Trophoblast cell (in vitro differentiated cells and primary cell): Measurements from ENCODE around the gene SNX24.

Source experiments
- DNase-seq, 2 donors: peaks; one replicate each; pipeline ENCODE4 v3.0.0-alpha.2; 2016
- H2AFZ ChIP-seq: 2 replicates; pipeline ENCODE4 v1.6.1; 2013; ENCODE audit warnings: low read length, moderate library complexity, mild to moderate bottlenecking; ENCODE audit not compliant: insufficient read depth, poor library complexity
- H2AK5ac ChIP-seq: 2 replicates; pipeline ENCODE4 v1.6.1; 2013; ENCODE audit warnings: mild to moderate bottlenecking, low read length
- H2BK120ac ChIP-seq: 2 replicates; pipeline ENCODE4 v1.6.1; 2013; ENCODE audit warnings: low read length, mild to moderate bottlenecking, moderate library complexity; ENCODE audit not compliant: insufficient read depth, poor library complexity
- H2BK12ac ChIP-seq: 2 replicates; pipeline ENCODE4 v1.6.1; 2013; ENCODE audit warnings: mild to moderate bottlenecking, low read length, moderate library complexity
- H2BK5ac ChIP-seq: 2 replicates; pipeline ENCODE4 v1.6.1; 2013; ENCODE audit warnings: low read length, low read depth, moderate library complexity, mild to moderate bottlenecking; ENCODE audit not compliant: poor library complexity
- H3K14ac ChIP-seq: 2 replicates; pipeline ENCODE4 v1.6.1; 2013; ENCODE audit warnings: mild to moderate bottlenecking, low read length
- H3K18ac ChIP-seq: 2 replicates; pipeline ENCODE4 v1.6.1; 2013; ENCODE audit warnings: mild to moderate bottlenecking, low read length
- H3K23ac ChIP-seq: 2 replicates; pipeline ENCODE4 v1.6.1; 2013; ENCODE audit warnings: low read length
- H3K27ac ChIP-seq: 2 replicates; pipeline ENCODE4 v1.5.1; 2013; ENCODE audit warnings: low read depth, mild to moderate bottlenecking, inconsistent platforms, low read length, moderate library complexity
- H3K27me3 ChIP-seq: 2 replicates; pipeline ENCODE4 v1.6.1; 2013; ENCODE audit warnings: inconsistent platforms, mild to moderate bottlenecking, low read length, moderate library complexity; ENCODE audit not compliant: insufficient read depth
- H3K36me3 ChIP-seq, 2 experiments: 1 replicate in 1 of 2; 2 replicates in 1 of 2; pipeline ENCODE4 v1.6.1; 2013; ENCODE audit warnings: low read length in 2 of 2, mild to moderate bottlenecking in 2 of 2, moderate library complexity in 1 of 2; ENCODE audit not compliant: insufficient read depth in 2 of 2, control insufficient read depth in 1 of 2
- H3K4ac ChIP-seq: 2 replicates; pipeline ENCODE4 v1.6.1; 2013; ENCODE audit warnings: low read depth, mild to moderate bottlenecking, low read length, moderate library complexity
- H3K4me1 ChIP-seq, 2 experiments: 1 replicate in 1 of 2; 2 replicates in 1 of 2; pipeline ENCODE4 v1.6.1; 2013; ENCODE audit warnings: low read length in 2 of 2, mild to moderate bottlenecking in 2 of 2, moderate library complexity in 1 of 2; ENCODE audit not compliant: insufficient read depth in 2 of 2, control insufficient read depth in 1 of 2
- H3K4me2 ChIP-seq: 2 replicates; pipeline ENCODE4 v1.6.1; 2013; ENCODE audit warnings: inconsistent platforms, mild to moderate bottlenecking, low read length, moderate library complexity
- H3K4me3 ChIP-seq: 2 replicates; pipeline ENCODE4 v1.5.1; 2013; ENCODE audit warnings: mild to moderate bottlenecking, low read depth, low read length, inconsistent platforms
- H3K79me1 ChIP-seq: one replicate; pipeline ENCODE4 v1.6.1; 2013; ENCODE audit warnings: low read length
- H3K79me2 ChIP-seq: 2 replicates; pipeline ENCODE4 v1.6.1; 2013; ENCODE audit warnings: low read length, mild to moderate bottlenecking; ENCODE audit not compliant: control insufficient read depth, insufficient read depth, poor library complexity
- H3K9ac ChIP-seq: 2 replicates; pipeline ENCODE4 v1.6.1; 2013; ENCODE audit warnings: mild to moderate bottlenecking, low read length
- H3K9me3 ChIP-seq: 2 replicates; pipeline ENCODE4 v1.6.1; 2013; ENCODE audit warnings: low read depth, mild to moderate bottlenecking, control low read depth, inconsistent platforms, low read length; ENCODE audit not compliant: insufficient read depth
- H4K12ac ChIP-seq: 2 replicates; pipeline ENCODE4 v1.6.1; 2013; ENCODE audit warnings: low read depth, mild to moderate bottlenecking, low read length, moderate library complexity
- H4K8ac ChIP-seq: 2 replicates; pipeline ENCODE4 v1.6.1; 2013; ENCODE audit warnings: low read depth, mild to moderate bottlenecking, low read length, moderate library complexity
- H4K91ac ChIP-seq: one replicate; pipeline ENCODE4 v1.6.1; 2013; ENCODE audit warnings: low read depth, mild to moderate bottlenecking, low read length, moderate library complexity
- WGBS: extraction: QIAGEN DNeasy Blood & Tissue Kit; methylation state at CpG from one replicate; pipeline ENCODE4 v1.1.7; 2013; ENCODE audit warnings: missing lambda C conversion rate; ENCODE audit not compliant: insufficient read length, insufficient coverage; ENCODE audit errors: extremely low coverage; 5-methylcytosine and 5-hydroxymethylcytosine counted together

Gene SNX24

DNA sequence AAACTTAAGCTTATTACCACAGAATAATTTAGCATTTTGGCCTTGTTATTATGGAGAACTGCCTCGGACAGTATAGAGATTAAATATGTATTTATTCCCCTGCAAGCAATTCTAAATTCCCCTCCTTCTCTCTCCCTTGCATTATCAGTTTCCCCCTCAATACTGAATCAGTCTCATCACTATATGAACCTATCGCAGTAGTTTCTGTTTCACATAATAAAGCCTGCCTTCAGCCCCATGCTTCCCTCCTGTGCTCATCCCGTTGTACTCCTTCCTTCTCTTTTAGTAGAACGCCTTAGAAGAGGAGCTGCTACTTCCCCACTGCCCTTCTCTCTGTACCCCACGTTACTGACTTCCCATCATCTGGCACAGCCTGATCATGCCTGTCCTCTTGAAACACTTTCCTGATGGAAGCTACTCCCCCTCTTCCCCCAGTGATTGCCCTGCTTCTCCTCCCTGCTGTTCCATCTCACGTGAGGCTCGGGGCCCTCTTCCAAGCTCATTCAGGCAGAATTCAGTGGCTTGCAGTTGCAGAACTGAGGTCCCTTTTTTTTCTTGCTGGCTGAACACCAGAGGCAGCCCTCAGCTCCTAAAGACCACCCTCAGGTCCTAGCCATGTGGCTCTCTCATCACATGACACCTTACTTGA is 97.8 kb downstream of the SNX24 start:
- no peaks in the 10 kb centered on the region for H3K27me3 ChIP-seq
- H2BK120ac ChIP-seq: no peak overlapping the region
- H3K36me3 ChIP-seq: peaks cover 0 to 4% of the 10 kb centered on the region in 2 experiments
- no peak overlapping the region for H2BK12ac ChIP-seq
- no CpG with 5 or more reads among the region's 7 CpGs for WGBS
- peak overlapping the region; percentile 33 for H3K18ac ChIP-seq
- H2AK5ac ChIP-seq: no peak overlapping the region
- no peak overlapping the region for H4K91ac ChIP-seq
- no peak overlapping the region for H2AFZ ChIP-seq
- no peaks in the 10 kb centered on the region for H3K9me3 ChIP-seq
- DNase-seq: no peak
- no peak overlapping the region for H3K4me3 ChIP-seq
- no peak overlapping the region for H3K27ac ChIP-seq
- H3K4ac ChIP-seq: no peak overlapping the region
- no peak overlapping the region for H3K9ac ChIP-seq
- H4K12ac ChIP-seq: no peak overlapping the region
- H3K79me2 ChIP-seq: no peaks in the 10 kb centered on the region
- no peak overlapping the region for H4K8ac ChIP-seq
- H3K4me2 ChIP-seq: no peak overlapping the region
- no peak overlapping the region for H3K14ac ChIP-seq
- no peaks in the 10 kb centered on the region for H3K4me1 ChIP-seq
- H3K79me1 ChIP-seq: no peaks in the 10 kb centered on the region
- no peak overlapping the region for H3K23ac ChIP-seq
- no peak overlapping the region for H2BK5ac ChIP-seq

DNA sequence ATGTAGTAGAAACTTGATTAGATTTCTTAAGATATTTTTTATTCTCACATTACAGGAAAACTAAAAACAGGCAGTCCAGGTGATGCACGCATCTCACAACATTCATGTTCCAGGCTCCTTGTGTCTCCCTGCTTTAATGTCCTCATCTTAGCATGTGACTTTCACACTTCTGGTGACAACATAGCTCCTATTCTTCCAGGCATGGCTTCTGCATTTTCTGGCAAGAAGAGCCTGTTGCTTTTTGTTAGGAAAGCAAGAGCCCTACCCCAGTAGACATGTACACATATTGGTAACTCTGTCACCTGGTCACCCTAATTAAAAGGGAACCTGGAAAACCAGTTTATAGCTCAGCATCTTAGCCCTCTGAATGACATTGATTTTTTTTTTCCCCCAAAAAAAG is 98.6 kb downstream of the SNX24 start:
- Histone ChIP-seq H2AFZ (no peak overlapping the region), H3K4me2 (no peak overlapping the region), H3K4me1 (no peaks in the 10 kb centered on the region), H3K36me3 (peaks cover 0 to 7% of the 10 kb centered on the region in 2 experiments), H3K18ac (no peak overlapping the region), H3K27ac (no peak overlapping the region), H3K14ac (no peak overlapping the region), H4K8ac (no peak overlapping the region), H2AK5ac (no peak overlapping the region), H3K9ac (no peak overlapping the region), H4K12ac (no peak overlapping the region), H3K79me1 (no peaks in the 10 kb centered on the region), H3K27me3 (no peaks in the 10 kb centered on the region), H3K4me3 (no peak overlapping the region), H4K91ac (no peak overlapping the region), H3K79me2 (no peaks in the 10 kb centered on the region), H2BK120ac (no peak overlapping the region), H2BK12ac (no peak overlapping the region), H3K9me3 (no peaks in the 10 kb centered on the region), H3K23ac (no peak overlapping the region), H3K4ac (no peak overlapping the region), H2BK5ac (no peak overlapping the region)
- WGBS: no CpG with 5 or more reads among the region's 1 CpG
- no peak for DNase-seq

DNA sequence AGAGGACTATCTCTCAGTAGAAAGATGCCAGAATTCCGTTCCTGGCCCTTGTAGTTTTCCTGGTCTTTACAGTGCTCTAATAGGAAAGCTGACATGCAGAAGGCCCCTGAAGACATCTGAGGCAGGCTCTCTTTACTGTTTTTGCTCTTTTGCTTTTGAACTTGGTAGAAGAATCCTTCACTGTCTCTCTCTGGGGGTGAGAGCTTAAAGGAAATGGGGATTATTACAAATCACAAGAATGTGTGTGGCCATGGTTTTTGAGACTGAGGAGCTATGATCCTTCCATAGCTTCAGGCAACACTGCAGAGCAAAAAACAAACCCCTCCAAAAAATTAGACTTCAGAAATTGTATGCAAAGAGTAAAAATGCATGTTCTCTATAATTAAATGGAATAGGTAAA is 102.0 kb downstream of the SNX24 start:
- no CpG with 5 or more reads among the region's 1 CpG for WGBS
- no peak for DNase-seq
- H4K12ac ChIP-seq: no peak overlapping the region
- H3K23ac ChIP-seq: no peak overlapping the region
- no peak overlapping the region for H2BK12ac ChIP-seq
- H3K4ac ChIP-seq: no peak overlapping the region
- H3K27ac ChIP-seq: no peak overlapping the region
- no peak overlapping the region for H3K4me3 ChIP-seq
- H2BK5ac ChIP-seq: no peak overlapping the region
- no peak overlapping the region for H2AK5ac ChIP-seq
- no peaks in the 10 kb centered on the region for H3K4me1 ChIP-seq
- H2AFZ ChIP-seq: no peak overlapping the region
- H4K91ac ChIP-seq: no peak overlapping the region
- no peak overlapping the region for H4K8ac ChIP-seq
- no peaks in the 10 kb centered on the region for H3K79me1 ChIP-seq
- no peak overlapping the region for H3K9ac ChIP-seq
- no peak overlapping the region for H3K14ac ChIP-seq
- no peak overlapping the region for H3K18ac ChIP-seq
- H3K4me2 ChIP-seq: no peak overlapping the region
- H3K27me3 ChIP-seq: no peaks in the 10 kb centered on the region
- H3K36me3 ChIP-seq: peaks cover 0 to 9% of the 10 kb centered on the region in 2 experiments
- H2BK120ac ChIP-seq: no peak overlapping the region
- no peaks in the 10 kb centered on the region for H3K79me2 ChIP-seq
- no peaks in the 10 kb centered on the region for H3K9me3 ChIP-seq

DNA sequence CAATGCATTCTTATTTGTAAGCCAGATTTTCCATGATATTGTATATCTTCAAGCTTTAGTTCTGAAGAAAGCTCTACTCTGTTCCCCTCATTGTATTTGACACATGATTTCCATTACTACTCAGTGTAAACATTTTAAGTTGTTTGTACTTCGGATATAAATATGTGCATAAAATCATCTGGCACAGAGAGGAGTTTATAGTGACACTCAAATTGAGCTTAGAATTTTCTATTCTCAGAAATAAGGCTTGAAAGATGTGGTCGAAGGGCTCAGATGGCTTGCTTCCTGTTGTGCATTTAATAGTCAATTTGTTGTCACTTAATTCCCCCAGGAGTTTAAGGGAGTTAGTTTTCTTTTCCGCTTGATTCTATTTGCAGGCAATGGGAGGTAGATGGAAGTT is 102.4 kb downstream of the SNX24 start:
- Histone ChIP-seq H3K9ac (no peak overlapping the region), H3K27ac (no peak overlapping the region), H3K27me3 (no peaks in the 10 kb centered on the region), H4K12ac (no peak overlapping the region), H3K4me2 (no peak overlapping the region), H3K4ac (no peak overlapping the region), H3K36me3 (peaks cover 0 to 9% of the 10 kb centered on the region in 2 experiments), H3K9me3 (no peaks in the 10 kb centered on the region), H2BK120ac (no peak overlapping the region), H3K4me3 (no peak overlapping the region), H3K18ac (no peak overlapping the region), H3K79me2 (no peaks in the 10 kb centered on the region), H4K91ac (no peak overlapping the region), H2BK5ac (no peak overlapping the region), H2AK5ac (no peak overlapping the region), H3K4me1 (no peaks in the 10 kb centered on the region), H3K14ac (no peak overlapping the region), H3K23ac (no peak overlapping the region), H3K79me1 (no peaks in the 10 kb centered on the region), H4K8ac (no peak overlapping the region), H2BK12ac (no peak overlapping the region), H2AFZ (no peak overlapping the region)
- WGBS: no CpG with 5 or more reads among the region's 3 CpGs
- DNase-seq: no peak
